OCI-LY7 (cell line): ENCODE data around the gene GATM. TPM values are rescaled to one million over a fixed set of nuclear protein-coding genes. Genes with fewer than 3 reads are reported as not detected.

Source experiments
- BruUV-seq: library from RNA; stranded (reverse); fragments of 400-500 nt; replicated peaks from 2 replicates; lab custom pipeline; 2021; lab: Mats Ljungman, UMichigan
- CTCF ChIA-PET: fragments of 300-600 bp; sonication (Branson Sonifier 250); formaldehyde crosslinking; loops from one replicate; lab custom pipeline; 2022; ENCODE audit warnings: antibody characterized with exemption; ENCODE audit not compliant: unreplicated experiment; lab: Charles Lee
- POLR2A ChIA-PET: fragments of 300-600 bp; sonication (Branson Sonifier 250); formaldehyde crosslinking; loops from one replicate; lab custom pipeline; 2022; ENCODE audit warnings: antibody characterized with exemption; lab: Charles Lee
- DNase-seq: peaks from one replicate; pipeline ENCODE4 v3.0.0-alpha.2; 2015; ENCODE audit warnings: low spot score
- H2AFZ ChIP-seq: fragments of 200-600 bp; sonication (generic), shearing (Covaris generic); 2 replicates; pipeline ENCODE4 v1.6.1; 2014; ENCODE audit warnings: mild to moderate bottlenecking, antibody characterized with exemption, low read length, moderate library complexity
- H3K27ac ChIP-seq: fragments of 200-600 bp; sonication (generic); 2 replicates; pipeline ENCODE4 v1.5.1; 2014; ENCODE audit warnings: mixed run types, low read depth, mild to moderate bottlenecking, moderate library complexity, low read length, inconsistent platforms; ENCODE audit not compliant: poor library complexity, severe bottlenecking
- H3K36me3 ChIP-seq: fragments of 200-600 bp; sonication (generic); 2 replicates; pipeline ENCODE4 v1.6.1; 2014; ENCODE audit warnings: mild to moderate bottlenecking, antibody characterized with exemption, low read length, moderate library complexity, mixed read lengths; ENCODE audit not compliant: insufficient read depth
- H3K4me1 ChIP-seq: fragments of 200-600 bp; sonication (generic); 2 replicates; pipeline ENCODE4 v1.5.1; 2014; ENCODE audit warnings: mild to moderate bottlenecking, low read length; ENCODE audit not compliant: insufficient read depth, poor library complexity, severe bottlenecking
- H3K4me2 ChIP-seq: fragments of 200-600 bp; sonication (generic); 2 replicates; pipeline ENCODE4 v1.6.1; 2014; ENCODE audit warnings: mild to moderate bottlenecking, low read length
- H3K4me3 ChIP-seq: fragments of 200-600 bp; sonication (generic); 2 replicates; pipeline ENCODE4 v1.5.1; 2014; ENCODE audit warnings: mild to moderate bottlenecking, low read depth, low read length; ENCODE audit not compliant: poor library complexity, severe bottlenecking
- H3K79me2 ChIP-seq: fragments of 200-600 bp; sonication (generic); 2 replicates; pipeline ENCODE4 v1.6.1; 2016; ENCODE audit warnings: low read depth, mild to moderate bottlenecking, low read length, moderate library complexity, mixed read lengths; ENCODE audit not compliant: insufficient read depth
- H3K9me2 ChIP-seq: fragments of 200-600 bp; sonication (generic); 2 replicates; pipeline ENCODE4 v1.6.1; 2016; ENCODE audit warnings: mild to moderate bottlenecking, low read length, mixed read lengths; ENCODE audit not compliant: insufficient read depth
- H3K9me3 ChIP-seq: fragments of 200-600 bp; sonication (generic); 2 replicates; pipeline ENCODE4 v1.6.1; 2014; ENCODE audit warnings: mild to moderate bottlenecking, mixed run types, low read length, mixed read lengths
- H4K20me1 ChIP-seq: fragments of 200-600 bp; sonication (generic); 2 replicates; pipeline ENCODE4 v1.6.1; 2014; ENCODE audit warnings: mild to moderate bottlenecking, antibody characterized with exemption, low read length, moderate library complexity, mixed read lengths; ENCODE audit not compliant: insufficient read depth
- EZH2phosphoT487 ChIP-seq: fragments of 200-600 bp; sonication (generic); IDR thresholded peaks from 2 replicates; pipeline ENCODE4 v1.6.1; 2018; ENCODE audit warnings: low read depth, borderline replicate concordance, mild to moderate bottlenecking, mixed run types, antibody characterized with exemption, low read length, moderate library complexity, mixed read lengths
- intact Hi-C: fragments of 100-400 bp; cut with micrococcal nuclease; formaldehyde crosslinking; loops from one replicate; pipeline ENCODE4 v1.10.0; 2022; ENCODE audit not compliant: unreplicated experiment
- total RNA-seq, 2 experiments: library from RNA; depleted of rRNA in 1 of 2; stranded (reverse); fragments of >200 nt in 1 of 2; shearing (Covaris generic) in 1 of 2; gene quantifications; 2 replicates each; pipeline ENCODE4 v1.2.3, GENCODE V29; 2014 to 2022
- TF ChIP-seq, protein P1 (sequence below): fragments of 200-600 bp; sonication (generic); conservative IDR thresholded peaks from 2 replicates; pipeline ENCODE4 v1.5.1; 2014; ENCODE audit warnings: mild to moderate bottlenecking, antibody characterized with exemption, low read length, moderate library complexity, mixed read lengths

The GATM gene
- total RNA-seq, 2 experiments from 2014 or later: 1.3 to 2.7 TPM

- no peaks in the 10 kb centered on the region for H3K36me3 ChIP-seq
- H3K9me2 ChIP-seq: no peaks in the 10 kb centered on the region
- CTCF ChIA-PET: no interaction called here
- no peaks in the 10 kb centered on the region for H3K79me2 ChIP-seq
- no peak overlapping the region for H2AFZ ChIP-seq
- POLR2A ChIA-PET: no interaction called here
- TF ChIP-seq, protein P1, sequence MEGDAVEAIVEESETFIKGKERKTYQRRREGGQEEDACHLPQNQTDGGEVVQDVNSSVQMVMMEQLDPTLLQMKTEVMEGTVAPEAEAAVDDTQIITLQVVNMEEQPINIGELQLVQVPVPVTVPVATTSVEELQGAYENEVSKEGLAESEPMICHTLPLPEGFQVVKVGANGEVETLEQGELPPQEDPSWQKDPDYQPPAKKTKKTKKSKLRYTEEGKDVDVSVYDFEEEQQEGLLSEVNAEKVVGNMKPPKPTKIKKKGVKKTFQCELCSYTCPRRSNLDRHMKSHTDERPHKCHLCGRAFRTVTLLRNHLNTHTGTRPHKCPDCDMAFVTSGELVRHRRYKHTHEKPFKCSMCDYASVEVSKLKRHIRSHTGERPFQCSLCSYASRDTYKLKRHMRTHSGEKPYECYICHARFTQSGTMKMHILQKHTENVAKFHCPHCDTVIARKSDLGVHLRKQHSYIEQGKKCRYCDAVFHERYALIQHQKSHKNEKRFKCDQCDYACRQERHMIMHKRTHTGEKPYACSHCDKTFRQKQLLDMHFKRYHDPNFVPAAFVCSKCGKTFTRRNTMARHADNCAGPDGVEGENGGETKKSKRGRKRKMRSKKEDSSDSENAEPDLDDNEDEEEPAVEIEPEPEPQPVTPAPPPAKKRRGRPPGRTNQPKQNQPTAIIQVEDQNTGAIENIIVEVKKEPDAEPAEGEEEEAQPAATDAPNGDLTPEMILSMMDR: no peak
- TF ChIP-seq EZH2phosphoT487: no peak
- no peaks in the 10 kb centered on the region for H4K20me1 ChIP-seq
- no peaks in the 10 kb centered on the region for H3K9me3 ChIP-seq
- H3K27ac ChIP-seq: no peak overlapping the region
- H3K4me1 ChIP-seq: no peaks in the 10 kb centered on the region
- no peak overlapping the region for H3K4me3 ChIP-seq
- no TSS peak for BruUV-seq
- intact Hi-C loops: no loop called here
- DNase-seq: no peak
- no peak overlapping the region for H3K4me2 ChIP-seq
Measured at GRCh38 chr15:45364271-45364670, 14.1 kb downstream of the GATM start.

DNA sequence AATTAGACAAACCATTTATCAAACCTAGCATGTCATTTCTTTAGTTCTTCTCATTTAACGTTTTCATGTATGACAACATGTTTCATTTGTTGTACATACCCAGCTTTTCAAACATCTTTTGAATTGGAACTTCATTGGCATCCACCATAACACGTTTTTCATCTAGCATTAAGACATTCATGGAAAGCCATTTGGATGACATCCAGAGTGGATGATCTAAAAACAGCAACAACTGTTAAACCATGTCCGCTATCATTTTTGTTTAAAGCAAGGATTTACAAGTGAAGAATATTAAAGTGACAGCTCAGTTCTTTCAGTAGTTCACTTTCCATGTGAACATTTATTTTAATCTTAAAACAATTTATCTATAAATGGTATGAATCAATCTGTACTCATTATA, 14.5 kb downstream of the GATM start:
- no peaks in the 10 kb centered on the region for H4K20me1 ChIP-seq
- H2AFZ ChIP-seq: no peak overlapping the region
- POLR2A ChIA-PET: no interaction called here
- CTCF ChIA-PET: no interaction called here
- H3K9me3 ChIP-seq: no peaks in the 10 kb centered on the region
- H3K79me2 ChIP-seq: no peaks in the 10 kb centered on the region
- intact Hi-C loops: no loop called here
- H3K4me3 ChIP-seq: no peak overlapping the region
- no peak overlapping the region for H3K27ac ChIP-seq
- DNase-seq: no peak
- no peaks in the 10 kb centered on the region for H3K4me1 ChIP-seq
- no peak overlapping the region for H3K4me2 ChIP-seq
- no peaks in the 10 kb centered on the region for H3K9me2 ChIP-seq
- BruUV-seq: no TSS peak
- H3K36me3 ChIP-seq: no peaks in the 10 kb centered on the region
- no peak for TF ChIP-seq EZH2phosphoT487
- TF ChIP-seq, protein P1: no peak

DNA sequence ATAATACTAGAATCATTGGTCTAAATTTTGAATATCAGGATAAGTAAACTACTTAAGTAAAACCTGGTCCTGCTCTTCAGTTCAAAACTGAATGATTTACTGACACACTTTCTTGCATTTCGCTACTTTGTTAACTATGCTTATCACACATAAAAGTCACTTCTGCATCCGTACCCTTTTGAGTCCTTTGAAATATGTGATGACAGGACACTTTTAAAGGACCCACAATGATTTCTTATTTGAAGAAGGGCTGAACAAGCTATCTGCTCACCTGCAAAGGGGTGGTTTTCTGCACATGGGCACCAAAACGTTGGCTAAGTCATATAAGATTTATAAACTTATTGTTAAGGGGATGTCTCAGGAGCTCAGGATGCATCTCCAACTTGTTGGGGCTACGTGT, 15.0 kb downstream of the GATM start:
- H3K36me3 ChIP-seq: no peaks in the 10 kb centered on the region
- no peak overlapping the region for H3K4me2 ChIP-seq
- no peak overlapping the region for H3K27ac ChIP-seq
- H3K4me1 ChIP-seq: no peaks in the 10 kb centered on the region
- no peaks in the 10 kb centered on the region for H3K9me3 ChIP-seq
- BruUV-seq: no TSS peak
- no peak overlapping the region for H3K4me3 ChIP-seq
- H3K79me2 ChIP-seq: no peaks in the 10 kb centered on the region
- TF ChIP-seq, protein P1: no peak
- no peak for TF ChIP-seq EZH2phosphoT487
- intact Hi-C loops: no loop called here
- POLR2A ChIA-PET: no interaction called here
- H2AFZ ChIP-seq: no peak overlapping the region
- H4K20me1 ChIP-seq: no peaks in the 10 kb centered on the region
- CTCF ChIA-PET: no interaction called here
- H3K9me2 ChIP-seq: no peaks in the 10 kb centered on the region
- no peak for DNase-seq
